Urothelium cell line (cell line): ENCODE data around the gene ATG4B.
"Not testable (repeated sequence)": the region's sequence is repeated elsewhere in the genome, so short reads cannot be mapped to it uniquely, and the experiment has no call there.

Experiments
- DNase-seq: peaks from one replicate; pipeline ENCODE4 v3.0.0; 2011; ENCODE audit warnings: low spot score, mixed read lengths
- FAIRE-seq: peaks from 2 replicates; lab custom pipeline; 2011; peaks lifted over from hg19 to GRCh38; lab: Jason Lieb, UNC

ATG4B gene

DNA sequence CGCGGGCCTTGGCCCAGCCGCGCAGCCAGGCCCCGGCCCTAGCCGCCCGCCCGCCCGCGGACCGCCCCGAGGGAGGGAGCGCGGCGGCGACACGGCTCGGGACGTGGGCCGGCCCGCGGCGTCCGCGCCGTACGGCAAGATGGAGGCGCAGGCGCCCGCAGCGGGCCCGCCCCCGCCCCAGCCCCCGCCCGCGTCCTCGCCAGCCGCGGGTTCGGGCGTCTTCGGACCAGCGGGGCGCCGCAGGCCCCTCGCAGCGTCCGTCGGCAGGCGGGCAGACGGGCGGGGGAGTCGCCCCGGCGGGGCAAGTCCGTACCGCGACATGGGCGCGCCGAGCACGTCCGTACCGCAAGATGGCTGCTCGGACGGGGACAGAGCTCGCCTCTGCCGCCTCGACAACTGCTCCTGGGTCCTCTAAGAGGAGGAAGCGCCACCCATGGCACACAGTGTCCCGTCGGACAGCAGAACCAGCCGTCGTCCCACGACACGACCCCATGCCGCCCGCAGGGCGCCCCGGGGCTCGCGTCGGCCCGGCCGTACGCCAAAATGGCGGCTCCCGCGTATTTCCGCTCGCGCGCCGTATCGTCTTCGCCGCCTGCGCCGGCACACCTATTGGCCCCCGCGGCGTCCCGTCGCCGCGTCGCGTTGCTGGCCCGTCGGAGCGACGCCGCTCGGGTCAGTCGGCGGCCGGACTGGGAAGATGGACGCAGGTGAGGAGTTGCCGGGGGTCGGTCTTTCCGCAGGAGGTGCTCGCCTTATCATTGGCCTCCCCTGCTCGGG, at the start of gene ATG4B, which contains the start of gene THAP4:
ATG4B (plus strand) TSS at position 676 of the 777 bp plus-strand sequence; CDS start at position 698, 22 bp downstream.
THAP4 (minus strand) TSS at position 141 of the 777 bp plus-strand sequence. CDS start 141 bp downstream, outside the sequence.
- peak; percentile 88 for FAIRE-seq

DNA sequence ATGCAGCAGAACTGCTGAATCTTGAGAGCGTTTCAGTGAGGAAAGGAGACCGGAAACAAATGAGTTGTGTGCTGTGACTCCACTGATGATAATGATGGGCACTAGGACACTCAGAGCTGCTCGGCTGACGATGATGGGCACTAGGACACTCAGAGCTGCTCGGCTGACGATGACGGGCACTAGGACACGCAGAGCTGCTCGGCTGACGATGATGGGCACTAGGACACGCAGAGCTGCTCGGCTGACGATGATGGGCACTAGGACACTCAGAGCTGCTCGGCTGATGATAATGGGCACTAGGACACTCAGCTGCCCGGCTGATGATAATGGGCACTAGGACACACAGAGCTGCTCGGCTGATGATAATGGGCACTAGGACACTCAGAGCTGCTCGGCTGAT, 47.6 kb upstream of the ATG4B start:
- DNase-seq, FAIRE-seq: not testable (repeated sequence)

More for the DNA sequence above, at the start of gene ATG4B, which contains the start of gene THAP4:
- DNase-seq = peak; percentile 93

DNA sequence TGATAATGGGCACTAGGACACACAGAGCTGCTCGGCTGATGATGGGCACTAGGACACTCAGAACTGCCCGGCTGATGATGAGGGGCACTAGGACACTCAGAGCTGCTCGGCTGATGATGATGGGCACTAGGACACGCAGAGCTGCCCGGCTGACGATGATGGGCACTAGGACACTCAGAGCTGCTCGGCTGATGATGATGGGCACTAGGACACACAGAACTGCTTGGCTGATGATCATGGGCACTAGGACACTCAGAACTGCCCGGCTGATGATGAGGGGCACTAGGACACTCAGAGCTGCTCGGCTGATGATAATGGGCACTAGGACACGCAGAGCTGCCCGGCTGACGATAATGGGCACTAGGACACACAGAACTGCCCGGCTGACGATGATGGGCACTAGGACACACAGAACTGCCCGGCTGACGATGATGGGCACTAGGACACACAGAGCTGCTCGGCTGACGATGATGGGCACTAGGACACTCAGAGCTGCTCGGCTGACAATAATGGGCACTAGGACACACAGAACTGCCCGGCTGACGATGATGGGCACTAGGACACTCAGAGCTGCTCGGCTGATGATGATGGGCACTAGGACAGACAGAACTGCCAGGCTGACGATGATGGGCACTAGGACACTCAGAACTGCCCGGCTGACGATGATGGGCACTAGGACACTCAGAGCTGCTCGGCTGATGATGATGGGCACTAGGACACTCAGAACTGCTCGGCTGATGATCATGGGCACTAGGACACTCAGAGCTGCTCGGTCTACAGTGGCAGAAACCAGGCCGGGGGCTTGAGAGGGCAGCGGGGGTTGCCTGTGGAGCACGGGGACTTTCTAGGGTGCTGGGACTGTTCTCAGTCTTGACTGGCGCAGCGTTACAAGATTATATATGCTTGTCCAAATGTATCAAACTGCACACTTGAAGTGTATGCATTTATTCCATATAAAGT, 46.7 kb upstream of the ATG4B start:
- not testable (repeated sequence) for DNase-seq, FAIRE-seq

- DNase-seq (no peak), FAIRE-seq (no peak)
Measured at GRCh38 chr2:241592126-241592845, 45.2 kb upstream of the ATG4B start.

DNA sequence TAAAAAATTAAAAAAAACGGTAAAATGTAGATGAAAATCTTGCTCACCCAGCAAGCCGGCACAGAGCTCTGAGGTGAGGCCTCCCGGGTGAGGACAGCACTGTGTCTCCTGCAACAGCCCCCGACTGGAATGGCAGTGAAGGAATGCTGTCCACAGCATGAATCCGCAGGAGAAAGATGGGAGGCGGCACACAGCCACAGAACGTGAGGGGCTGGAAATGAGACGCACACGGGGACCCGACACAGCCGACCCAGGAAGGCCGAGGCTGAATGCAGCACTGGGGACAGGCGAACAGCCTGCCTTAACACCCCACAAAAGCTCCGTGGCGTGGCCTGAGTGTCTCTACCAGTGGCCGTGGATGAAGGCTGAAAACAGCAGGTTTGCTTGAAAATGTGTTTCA, 44.2 kb upstream of the ATG4B start:
- DNase-seq (no peak), FAIRE-seq (no peak)

GRCh38 chr2:241595600-241596140, 41.8 kb upstream of the ATG4B start:
- no peak for FAIRE-seq
- DNase-seq = no peak

DNA sequence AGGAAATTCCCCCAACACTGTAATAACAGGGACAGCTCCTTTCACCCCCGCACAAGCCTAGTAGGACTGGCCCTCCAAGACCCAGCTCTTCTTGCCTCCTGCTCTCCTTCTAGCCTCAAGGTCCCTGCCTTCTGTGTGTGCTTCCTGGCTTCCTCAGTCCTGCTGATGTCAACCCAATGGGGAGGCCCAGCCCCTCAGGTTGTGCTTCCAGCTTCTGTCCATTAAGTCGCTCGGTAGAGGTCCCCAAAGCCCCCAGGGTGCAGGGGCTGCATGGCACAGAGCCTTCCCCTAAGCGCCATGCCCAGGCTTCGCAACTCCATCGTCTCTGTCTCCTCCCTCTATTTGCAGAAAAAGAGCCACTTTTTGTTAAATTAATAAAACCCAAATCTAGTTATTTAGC, 39.9 kb upstream of the ATG4B start:
- no peak for DNase-seq
- no peak for FAIRE-seq

- FAIRE-seq = no peak
- DNase-seq = no peak
Measured at GRCh38 chr2:241598061-241598460, 39.4 kb upstream of the ATG4B start.

DNA sequence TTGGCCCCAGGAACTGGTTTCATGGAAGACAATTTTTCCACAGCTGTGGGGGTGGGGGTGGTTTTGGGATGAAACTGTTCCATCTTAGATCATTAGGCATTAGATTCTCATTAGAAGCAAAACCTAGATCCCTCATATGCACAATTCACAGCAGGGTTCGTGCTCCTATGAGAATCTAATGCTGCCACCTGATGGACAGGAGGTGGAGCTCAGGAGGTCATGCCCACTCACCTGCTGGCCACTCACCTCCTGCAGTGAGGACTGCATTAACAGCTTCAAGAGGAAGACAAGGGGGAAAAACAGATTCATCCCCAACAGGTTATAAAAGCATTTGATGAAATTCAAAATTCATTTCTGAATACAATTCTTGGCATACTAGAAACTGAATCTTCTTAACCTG, 39.0 kb upstream of the ATG4B start:
- FAIRE-seq = peak; percentile 56
- DNase-seq = no peak

DNA sequence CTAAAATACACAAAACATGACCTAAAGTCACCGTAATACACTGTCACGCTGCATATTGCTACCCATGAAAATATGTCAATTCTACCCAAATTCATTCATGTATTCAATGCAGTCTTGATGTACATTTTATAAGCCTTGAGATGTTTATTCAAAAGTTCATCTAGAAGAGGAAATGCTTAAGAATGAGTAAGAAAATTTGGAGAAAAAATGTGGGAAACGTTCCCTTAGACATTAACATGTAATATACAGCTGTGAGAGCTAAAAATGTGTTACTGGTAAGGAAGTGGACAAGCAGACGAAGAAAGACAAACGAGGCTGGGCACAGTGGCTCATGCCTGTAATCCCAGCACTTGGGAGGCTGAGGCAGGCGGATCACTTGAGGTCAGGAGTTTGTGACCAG, 37.9 kb upstream of the ATG4B start:
- no peak for DNase-seq
- no peak for FAIRE-seq

DNA sequence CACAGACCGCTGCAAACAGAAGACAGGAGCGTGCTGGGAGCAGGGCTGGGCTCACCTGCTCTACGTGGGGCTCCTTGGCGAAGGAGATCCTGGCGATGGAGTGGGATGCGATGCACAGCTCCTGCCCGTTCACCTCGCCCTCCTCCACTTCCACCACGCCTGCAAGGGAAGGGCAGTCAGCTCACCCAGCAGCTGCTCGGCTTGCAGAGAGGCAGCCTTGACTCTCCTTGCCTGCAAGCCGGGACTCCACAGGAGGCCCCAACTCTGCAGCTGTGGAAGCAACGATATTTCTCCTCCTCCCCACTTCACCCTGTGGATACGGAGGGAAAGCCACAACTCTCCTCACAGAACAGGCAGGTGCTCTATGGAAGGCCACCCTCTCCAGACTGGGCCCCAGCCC, 35.7 kb upstream of the ATG4B start:
- no peak for DNase-seq
- no peak for FAIRE-seq

DNA sequence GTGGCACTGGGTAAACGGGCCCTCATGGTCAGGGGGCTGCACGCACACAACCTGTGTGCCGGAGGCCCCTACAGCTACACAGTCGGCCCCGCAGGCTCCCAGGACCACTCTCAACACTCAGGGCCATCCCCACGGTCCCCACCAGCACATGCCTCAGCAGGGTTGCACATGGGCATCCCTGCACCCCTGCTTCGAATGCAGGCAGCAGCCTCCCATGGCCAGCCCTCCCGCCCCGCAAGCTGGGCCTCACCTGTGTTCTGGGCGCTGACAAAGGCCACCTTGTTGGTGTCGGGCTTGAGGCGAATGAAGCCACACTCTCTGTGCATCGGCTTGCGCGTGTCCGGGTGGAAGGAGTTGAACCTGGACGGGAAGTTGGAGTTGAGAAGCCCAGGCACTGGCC, 34.8 kb upstream of the ATG4B start:
- DNase-seq (no peak), FAIRE-seq (no peak)

- DNase-seq = no peak
- FAIRE-seq = no peak
Measured at GRCh38 chr2:241603686-241604085, 33.8 kb upstream of the ATG4B start.

DNA sequence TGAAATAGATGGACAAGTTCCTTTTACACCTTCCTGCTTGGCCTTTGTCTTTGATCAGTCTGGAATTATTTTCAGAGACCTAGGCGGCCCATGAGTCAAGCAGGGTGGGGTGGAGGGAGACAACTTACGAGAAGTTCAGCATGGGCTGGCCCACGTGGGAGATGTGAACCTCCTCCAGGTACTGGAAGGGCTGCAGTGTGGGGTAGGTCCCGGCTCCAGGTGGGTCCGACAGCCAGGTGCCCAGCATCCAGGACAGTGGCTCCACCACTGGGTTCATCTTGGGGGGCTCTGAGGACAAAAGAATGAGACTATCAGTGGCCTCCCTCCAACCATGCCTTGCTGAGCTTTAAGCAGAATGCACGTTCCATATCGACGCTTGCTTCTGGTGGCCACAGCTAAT, 31.3 kb upstream of the ATG4B start:
- no peak for FAIRE-seq
- no peak for DNase-seq

DNA sequence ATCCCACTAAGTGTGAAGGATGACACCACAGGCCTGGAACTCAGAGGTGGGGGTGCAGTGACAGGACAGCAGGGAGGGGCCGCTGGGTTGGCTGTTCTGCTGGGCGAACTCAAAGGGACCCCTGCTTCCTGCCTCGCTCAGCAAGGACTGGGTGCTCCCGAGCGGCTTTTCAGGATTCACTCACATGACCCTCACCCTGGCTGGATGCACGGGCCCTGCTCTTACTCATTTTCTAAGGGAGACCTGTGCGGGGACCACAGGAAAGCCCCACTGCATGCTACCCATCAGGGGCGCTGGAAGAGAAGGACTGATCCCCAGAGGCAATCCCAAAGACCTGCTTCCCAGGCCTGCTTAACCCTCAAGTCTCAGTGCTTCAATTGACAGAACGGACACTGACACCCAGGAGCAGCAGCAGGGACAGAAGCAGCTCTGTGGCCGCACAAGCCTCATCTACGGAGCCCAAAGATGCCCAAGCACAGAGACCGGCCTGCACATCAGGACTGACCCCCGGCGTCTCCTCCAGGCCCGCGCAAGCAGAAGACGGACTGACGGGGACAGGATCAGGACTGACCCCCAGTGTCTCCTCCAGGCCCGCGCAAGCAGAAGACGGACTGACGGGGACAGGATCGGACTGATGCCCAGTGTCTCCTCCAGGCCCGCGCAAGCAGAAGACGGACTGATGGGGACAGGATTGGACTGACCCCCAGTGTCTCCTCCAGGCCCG, 30.2 kb upstream of the ATG4B start:
- no peak for DNase-seq
- no peak for FAIRE-seq

DNA sequence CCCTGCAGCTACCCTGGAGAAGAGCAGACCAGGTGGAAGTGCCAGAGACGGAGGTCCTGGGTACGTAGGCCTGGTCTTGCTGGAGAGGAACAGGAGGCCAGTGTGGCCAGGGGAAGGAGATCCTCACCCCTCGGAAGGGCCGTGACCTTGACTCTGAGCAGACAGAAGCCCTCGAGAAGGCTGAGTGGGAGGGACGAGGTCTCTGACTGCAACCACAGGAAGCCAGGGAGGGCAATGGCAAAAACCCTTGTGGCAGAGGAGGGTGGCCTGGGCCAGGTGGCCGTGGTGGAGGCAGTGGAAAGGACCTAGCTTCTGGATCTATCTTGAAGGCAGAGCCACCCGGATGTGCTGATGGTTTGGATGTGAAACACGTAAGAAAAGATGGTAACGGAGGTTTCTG, 28.6 kb upstream of the ATG4B start:
- FAIRE-seq = no peak

GRCh38 chr2:241609859-241610793, 27.4 kb upstream of the ATG4B start:
- DNase-seq (no peak), FAIRE-seq (no peak)

More for the DNA sequence above, 28.6 kb upstream of the ATG4B start:
- DNase-seq = no peak

GRCh38 chr2:241611062-241611461, 26.4 kb upstream of the ATG4B start:
- FAIRE-seq (no peak), DNase-seq (no peak)
